ENCODE measurements around the gene FGR. TPM values are rescaled to one million over a fixed set of nuclear protein-coding genes. Genes with fewer than 3 reads are reported as not detected.
A peak's percentile ranks its signal among the peaks of the same experiment; 100 is the strongest.

Gene FGR
- polyA plus RNA-seq, 10 donors, result 1.1 to 3.3 (median 2.2) TPM

- no peak for DNase-seq
Measured at GRCh38 chr1:27601321-27601770, 33.6 kb downstream of the FGR start.

DNA sequence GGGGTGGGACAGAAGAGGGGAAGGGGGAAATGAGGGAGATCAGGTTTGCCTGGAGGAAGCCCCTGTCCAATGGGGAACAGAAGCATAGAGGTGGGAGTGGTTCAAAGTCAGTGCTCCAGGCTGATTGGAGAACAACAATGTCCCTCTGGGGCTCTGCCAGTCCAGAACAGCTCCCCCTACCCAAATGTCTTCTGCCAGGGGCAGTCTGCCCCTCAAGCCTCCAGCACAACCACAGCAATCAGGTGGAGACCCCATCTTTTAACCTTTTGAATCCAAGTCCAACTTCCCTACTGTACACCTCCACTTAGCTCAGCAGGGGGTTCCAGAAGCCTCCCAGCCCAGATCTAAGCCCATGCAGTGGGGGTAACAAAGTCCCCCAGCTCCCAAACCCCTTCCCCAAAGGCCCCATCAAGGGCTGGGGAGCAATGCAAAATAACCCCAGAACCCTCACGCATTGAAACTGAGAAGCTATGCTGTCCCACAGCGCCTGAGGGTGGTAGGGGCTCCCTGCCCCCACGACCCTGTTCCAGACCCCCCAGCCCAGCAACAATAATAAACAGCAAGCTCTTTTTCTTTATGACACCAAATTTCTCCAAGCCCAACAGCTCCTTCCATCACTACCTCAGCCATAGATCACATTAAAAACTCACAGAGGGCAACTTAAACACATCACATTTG is 34.3 kb downstream of the FGR start:
- DNase-seq, result peak in 1 of 3 donors; percentile 65

DNA sequence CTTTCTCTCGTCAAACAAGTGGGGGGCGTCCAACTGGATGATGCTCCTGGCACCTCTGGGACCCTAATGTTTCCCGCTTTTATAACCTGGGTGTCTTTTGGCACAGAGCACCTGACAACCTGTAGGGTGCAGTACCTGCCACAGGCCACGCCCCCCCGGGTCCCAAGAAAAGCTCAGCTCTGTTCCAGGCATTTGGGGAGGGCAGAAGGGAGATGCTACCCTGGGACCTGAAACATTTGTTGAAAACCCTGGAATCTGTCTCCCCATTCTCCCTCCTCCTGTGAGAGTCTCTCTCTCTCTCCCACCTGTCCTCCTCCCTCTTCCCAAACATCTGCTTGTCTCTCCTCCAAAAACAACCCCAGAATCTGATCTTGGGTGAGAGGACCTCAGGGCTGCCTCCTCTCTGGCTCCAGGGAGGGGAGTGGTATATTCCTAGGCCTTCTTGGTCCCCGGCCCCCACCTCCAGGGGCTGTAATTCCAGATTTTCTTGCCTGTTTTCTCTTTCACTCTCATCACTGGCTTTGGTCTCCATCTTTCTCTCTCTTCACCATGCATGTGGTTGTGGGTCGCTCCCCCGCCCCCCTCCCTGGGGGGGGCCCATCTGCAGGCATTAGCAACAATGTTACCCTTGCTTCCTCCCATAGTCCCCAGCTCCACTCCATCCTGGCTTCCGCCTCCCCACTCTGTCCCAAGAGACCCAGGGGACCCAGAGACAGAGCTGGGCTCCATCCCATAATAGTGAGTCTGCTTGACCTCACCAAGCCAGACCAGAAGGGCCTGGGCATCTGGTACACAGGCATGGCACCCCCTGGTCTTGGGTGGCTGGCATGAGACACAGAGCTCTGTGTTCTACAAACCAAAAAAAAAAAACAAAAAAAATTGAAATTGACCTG is 35.1 kb downstream of the FGR start:
- no peak for DNase-seq

DNA sequence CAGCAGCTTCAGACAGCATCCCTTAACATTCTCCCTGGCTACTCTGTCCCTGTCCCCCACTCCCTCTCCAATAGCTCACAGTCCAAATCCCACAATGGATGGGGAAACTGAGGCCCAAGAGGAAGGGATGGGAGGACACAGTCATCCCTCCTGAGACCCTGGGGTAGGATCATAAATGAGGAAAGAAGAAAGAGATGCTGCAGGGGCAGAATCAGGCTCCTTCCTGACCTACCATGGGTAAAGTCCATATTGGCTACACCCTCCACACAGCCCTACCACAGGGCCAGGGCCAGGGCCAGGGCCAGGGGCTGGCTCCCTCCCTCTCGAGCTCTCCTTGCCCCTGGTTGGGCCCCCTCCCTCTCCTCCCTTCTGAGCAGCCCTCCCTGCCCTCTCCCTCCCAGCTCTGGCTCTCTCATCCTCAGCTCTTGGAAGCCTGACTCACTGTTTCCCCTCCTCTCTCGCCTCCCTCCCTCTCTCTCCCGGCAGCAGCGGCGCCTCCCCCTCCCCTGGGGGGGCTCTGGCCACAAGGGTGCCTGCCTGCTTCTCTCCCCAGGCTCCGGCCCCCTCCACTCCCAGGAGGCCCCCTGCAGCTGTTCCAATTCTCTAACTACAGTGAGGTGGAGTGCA is 36.0 kb downstream of the FGR start:
- peak; percentile 86 to 95 (median 88) for DNase-seq

GRCh38 chr1:27598295-27598687 is 36.7 kb downstream of the FGR start:
- peak in 2 of 3 donors; percentile 75 to 92 for DNase-seq

GRCh38 chr1:27597516-27598294 is 37.3 kb downstream of the FGR start:
- DNase-seq, result peak in 2 of 3 donors; percentile 71 to 87

DNA sequence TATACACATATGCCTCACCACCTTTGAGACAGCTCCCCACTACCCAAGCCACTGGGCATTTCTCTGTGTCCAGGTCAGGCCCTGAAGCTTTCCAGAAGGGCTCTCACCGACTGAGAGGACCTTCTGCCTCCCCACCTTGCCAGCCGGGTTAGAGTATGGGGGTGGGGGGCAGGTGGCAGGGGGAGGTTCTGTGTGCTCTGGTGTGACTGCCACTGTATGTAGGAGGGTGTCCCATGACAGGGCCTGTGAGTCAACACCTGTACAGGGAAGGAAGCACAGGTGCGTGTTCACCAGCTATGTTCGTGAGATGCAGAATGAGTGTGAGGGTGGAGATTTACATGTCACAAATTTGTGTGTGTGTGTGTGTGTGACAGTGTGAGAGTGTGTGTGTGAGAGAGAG is 38.0 kb downstream of the FGR start:
- no peak for DNase-seq

DNA sequence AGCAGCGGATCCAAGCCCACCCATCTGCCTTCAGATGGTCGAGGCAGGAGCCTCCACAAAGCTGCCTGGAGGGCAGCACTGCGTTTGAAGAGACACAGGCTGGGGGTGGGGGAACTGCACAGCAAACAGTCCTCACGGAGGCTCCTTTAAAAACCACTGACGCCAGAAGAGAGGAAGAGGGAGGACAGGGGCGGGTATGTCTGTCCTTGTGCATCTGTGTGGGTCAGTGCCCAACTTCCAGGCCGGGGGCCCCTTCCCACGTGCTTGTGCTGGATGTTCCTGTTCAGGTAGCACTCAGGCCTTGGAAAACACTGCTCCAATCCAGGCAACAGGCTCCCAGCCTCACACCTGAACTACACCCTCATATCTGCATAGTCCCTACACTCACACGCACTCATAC is 38.7 kb downstream of the FGR start:
- DNase-seq, result no peak

- DNase-seq, result no peak
Measured at GRCh38 chr1:27595597-27595996, 39.4 kb downstream of the FGR start.

GRCh38 chr1:27594564-27595510 is 40.1 kb downstream of the FGR start:
- no peak for DNase-seq

DNA sequence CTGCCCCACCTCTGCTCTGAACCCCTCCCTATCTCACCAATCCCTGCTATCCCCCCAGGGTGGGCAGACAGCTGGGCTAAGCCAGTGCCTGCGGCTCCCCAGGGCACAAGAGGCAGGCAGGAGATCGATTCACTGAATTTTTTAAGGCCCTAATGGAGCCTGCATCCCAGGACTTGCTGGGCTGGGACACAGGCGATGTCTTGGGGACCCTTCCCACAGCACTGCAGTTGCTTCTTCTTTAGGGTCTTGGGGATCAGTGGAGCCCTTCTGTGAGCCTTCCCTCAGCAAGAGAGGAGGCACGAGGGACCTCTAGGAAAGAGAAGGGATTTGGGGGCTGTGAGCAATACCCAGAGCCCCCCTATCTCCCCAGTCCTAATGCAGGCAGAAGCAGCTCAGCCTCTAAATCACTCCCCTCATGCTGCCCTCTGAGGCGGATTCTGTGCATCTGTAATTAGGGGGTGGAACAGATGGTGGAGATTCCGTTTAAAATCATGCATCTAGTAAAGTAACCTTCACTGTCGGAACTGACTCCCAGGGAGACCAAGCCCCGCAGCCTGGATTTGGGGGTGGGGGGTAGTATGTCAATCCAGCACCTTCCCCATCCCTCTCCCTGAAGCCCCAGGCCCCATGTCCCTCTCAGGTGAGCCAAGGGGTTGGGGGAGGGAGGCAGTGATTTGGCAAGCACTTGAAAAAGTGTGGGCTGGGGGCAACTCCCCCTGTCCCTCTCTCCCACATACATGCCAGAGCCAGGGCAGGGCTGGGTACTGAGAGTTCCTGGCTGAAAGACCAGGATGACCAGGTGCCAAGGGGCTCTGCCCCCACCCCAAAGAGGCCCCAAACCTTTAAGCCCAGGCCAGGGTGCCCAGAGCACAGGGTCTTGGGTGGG is 41.1 kb downstream of the FGR start:
- no peak for DNase-seq

DNA sequence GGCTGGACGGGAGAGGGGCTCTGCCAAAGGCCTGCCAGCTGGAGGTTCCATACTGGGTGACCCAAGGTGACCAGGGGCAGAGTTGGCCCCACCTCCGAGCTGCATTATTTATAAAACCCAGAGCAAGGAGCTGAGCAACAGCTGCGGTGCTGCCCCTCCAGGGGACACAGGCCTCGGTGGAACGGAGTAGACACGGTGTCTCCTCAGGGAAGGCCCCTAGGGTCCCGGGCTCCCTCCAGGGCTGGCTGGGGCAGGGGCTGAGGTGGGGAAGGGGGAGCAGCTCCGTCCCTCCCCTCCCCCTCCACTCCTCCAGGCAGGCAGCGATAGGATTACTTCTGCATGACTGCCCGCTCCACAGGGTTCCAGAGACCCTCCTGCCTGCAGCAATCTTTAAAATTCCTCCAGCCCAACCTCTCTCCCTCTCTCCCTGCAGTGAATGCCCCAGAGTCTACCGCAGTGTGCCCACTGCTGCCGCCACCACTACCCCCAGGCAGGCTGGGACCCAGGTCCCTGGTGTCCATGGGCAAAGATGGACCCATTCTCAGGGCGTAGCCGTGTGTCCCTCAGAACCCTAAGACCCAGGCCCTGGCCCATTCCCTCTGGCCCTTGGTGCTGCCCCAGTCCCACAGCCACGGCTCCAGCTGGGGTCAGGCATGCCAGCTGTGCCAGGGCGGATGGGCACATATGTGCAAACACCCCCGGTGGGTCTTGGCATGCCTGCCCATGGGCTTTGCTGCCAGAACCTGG is 41.9 kb downstream of the FGR start:
- DNase-seq, result peak in 1 of 3 donors; percentile 31

GRCh38 chr1:27592232-27592930 is 42.6 kb downstream of the FGR start:
- DNase-seq, result no peak

DNA sequence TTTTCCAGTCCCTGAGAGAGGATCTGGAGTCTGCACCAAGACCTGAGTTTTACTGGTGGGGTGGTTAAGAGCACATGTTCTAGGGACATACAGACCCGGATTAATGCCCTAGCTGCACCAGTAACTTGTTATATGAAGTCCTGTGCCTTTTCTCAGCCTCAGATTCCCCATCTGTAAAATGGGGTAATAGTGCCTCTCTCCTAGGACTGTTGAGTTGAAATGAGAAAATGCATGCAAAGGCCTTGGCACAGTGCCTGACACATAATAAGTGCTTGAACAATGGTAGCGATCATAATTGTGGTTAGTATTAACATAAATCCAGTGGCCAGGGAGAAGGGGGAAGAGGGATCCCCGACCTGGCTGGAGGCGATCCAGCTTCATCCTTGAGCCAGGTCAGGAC is 43.4 kb downstream of the FGR start:
- DNase-seq, result peak in 1 of 3 donors; percentile 52

DNA sequence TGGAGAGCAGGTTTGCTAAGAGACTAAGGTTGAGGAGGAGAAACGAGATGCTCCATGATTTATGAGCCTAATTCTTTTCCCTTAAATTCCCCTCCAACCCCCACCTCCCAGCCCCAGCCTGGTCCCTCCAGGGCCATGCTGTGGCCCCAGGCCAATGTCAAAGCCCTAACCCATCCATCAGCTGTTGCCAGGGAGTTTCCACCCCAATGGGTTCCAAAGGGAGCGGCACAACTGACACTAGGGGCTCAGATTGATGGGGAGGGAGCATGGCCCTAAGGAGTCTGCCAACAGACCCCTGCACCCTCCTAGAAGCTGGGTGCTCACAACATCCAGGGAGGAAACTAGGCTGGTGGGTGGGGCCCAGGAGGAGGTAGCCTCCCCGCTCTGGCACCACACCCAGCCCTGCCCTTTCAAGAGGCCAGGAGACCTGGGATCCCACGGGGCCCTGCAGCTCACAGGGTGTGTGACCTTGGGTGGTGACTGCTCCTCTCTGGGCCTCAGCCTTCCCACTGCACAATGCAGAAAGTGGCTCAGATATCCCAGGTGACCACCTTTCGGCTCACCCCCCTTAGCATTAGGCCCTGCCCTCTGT is 44.0 kb downstream of the FGR start:
- no peak for DNase-seq

DNA sequence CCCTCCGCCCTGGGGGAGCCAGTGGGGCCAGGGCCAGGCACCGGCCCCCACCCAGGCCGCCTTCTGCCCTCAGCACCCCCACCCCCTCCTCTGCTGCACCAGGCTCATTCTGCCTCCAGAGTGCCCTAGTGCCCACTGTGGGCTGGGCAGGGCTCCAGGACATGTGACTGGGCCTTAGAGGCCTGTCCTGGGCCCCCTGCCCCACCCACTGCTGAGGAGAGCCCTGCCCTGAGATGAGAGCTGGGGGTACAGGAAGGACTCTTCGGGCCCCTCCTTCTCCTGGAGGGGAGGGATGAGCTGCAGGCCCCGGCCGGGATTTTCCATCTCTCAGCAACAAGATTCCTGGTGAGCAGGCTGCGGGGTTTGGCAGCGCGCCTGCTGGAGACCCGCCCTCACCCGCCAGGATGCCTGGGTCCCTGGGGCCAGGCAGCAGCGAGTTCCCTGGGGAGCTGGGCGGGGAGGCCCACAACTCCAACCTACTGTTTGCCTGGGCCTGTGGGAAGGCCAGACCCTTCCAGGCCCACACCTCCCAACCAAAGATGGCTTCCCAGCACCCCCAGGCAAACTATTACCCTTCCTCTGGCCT is 45.1 kb downstream of the FGR start:
- DNase-seq, result peak in 1 of 3 donors; percentile 73

DNA sequence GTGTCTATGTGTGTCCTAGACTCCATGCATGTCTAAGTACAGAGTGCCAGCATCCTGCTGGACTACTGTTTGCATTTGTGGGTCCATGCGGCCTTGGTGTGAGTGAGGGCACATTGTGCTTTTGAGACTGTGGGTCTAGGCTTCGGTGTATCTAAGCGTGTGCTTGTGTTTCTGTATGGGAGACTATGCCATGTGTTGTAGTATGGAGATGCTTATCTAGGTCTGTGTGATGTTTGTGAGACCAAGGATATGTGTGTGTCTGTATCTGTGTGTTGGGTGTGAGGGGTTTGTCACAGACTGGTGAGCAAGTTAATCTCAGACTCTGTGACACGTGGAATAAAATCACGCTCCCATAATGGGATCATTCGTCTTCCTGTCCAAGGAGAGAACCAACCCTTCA is 45.5 kb downstream of the FGR start:
- DNase-seq, result no peak

Data from muscle of back (tissue), 11 donors.